ENCODE data around the gene IGF1R. TPM values are rescaled to one million over a fixed set of nuclear protein-coding genes. Genes with fewer than 3 reads are reported as not detected.

Gene IGF1R
- total RNA-seq, 1 experiment from 2014 or later, result 16.3 TPM

GRCh38 chr15:98785431-98785806 lies 137.1 kb downstream of the IGF1R start:
- Histone ChIP-seq H3K4me1 (ENCODE audit: control insufficient read depth in 1 of 2, insufficient read depth in 2 of 2, low read length in 2 of 2) (peaks cover 0 to 6% of the 10 kb centered on the region in 2 experiments; a peak in 1 of 4 replicates), H3K9me2 (ENCODE audit: insufficient read depth) (no peaks in the 10 kb centered on the region), H3K27me3 (ENCODE audit: insufficient read depth, low read length) (no peaks in the 10 kb centered on the region), H3K36me3 (ENCODE audit: control insufficient read depth in 1 of 2, insufficient read depth in 2 of 2, low read length in 2 of 2) (no peaks in the 10 kb centered on the region), H3K4me2 (ENCODE audit: low read length) (no peak overlapping the region), H3K9ac (ENCODE audit: low read length) (no peak overlapping the region), H3K4me3 (replicated peaks in 1 of 2; ENCODE audit: low read depth in 1 of 2, low read length in 2 of 2) (no peak overlapping the region), H3K79me2 (ENCODE audit: insufficient read depth, low read length) (no peaks in the 10 kb centered on the region), H3K9me3 (ENCODE audit: control insufficient read depth in 1 of 2, insufficient read depth in 1 of 2, low read depth in 1 of 2, low read length in 2 of 2) (no peaks in the 10 kb centered on the region), H3K27ac (ENCODE audit: low read depth, low read length) (no peak overlapping the region), H2AFZ (ENCODE audit: low read depth, low read length, poor library complexity, severe bottlenecking) (no peak overlapping the region), H4K20me1 (ENCODE audit: insufficient read depth) (no peaks in the 10 kb centered on the region)
- BruUV-seq (replicated peaks), result no TSS peak
- ChIA-PET POLR2A (no interaction called here), CTCF (no interaction called here), RAD21 (ENCODE audit: low non-redundant PET in 1 of 2, low total read pairs in 2 of 2, uncharacterized antibody in 2 of 2, unreplicated experiment in 2 of 2) (no interaction called here)
- TF ChIP-seq SRF (IDR thresholded peaks at IDR 0.05; ENCODE audit: low read depth) (no peak), ZNF274 (IDR thresholded peaks at IDR 0.05; ENCODE audit: low read depth, low read length) (no peak), FOSL1 (IDR thresholded peaks at IDR 0.05; ENCODE audit: low read depth) (no peak), SIN3A (IDR thresholded peaks at IDR 0.05; ENCODE audit: low read depth) (no peak), ELF1 (IDR thresholded peaks at IDR 0.05; ENCODE audit: borderline replicate concordance, low read depth) (no peak), YY1 (IDR thresholded peaks at IDR 0.05; ENCODE audit: extremely low read depth, insufficient replicate concordance, low read depth, low read length) (no peak)
- intact Hi-C loops (cut with micrococcal nuclease), result no loop called here
- DNase-seq (ENCODE audit: low read depth, low spot score) (no peak), ATAC-seq (no peak)

DNA sequence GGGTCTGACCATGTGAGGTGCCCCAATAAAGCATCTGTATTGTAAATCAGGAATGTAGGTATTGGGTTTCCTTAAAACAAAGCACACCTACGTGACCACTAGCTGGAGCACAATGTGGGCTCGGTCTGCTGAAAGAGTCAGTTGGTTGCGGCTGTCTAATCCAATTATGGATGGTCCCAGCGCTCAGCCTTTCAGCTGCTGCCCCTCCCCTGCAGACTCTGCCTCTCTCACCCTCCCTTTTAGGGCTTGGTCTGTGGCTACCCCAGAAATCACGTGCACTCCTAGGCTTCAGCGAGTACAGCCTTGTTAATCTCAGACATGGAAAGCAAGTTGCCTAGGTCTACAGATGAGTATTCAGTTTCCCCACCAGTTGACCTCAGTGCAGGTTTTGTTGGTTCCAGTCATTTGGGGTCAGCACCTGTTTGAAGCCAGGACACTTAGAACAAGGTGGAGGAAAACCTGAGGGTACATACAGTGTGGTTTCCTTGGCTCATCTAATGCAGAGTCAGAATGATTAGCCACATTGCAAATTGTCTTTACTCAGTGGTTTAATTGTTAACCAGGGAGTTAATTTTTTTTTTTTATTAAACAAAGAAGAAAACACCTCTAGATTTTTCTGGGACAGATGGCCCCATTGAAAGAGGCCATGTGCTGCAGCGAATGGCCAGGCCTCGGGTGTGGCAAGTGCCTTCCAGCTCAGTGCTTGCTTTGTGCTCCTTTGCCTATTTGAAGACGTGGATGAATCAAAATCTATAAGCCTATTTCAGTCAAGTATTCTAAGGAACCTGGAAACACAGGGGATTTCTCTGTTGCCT lies 137.7 kb downstream of the IGF1R start:
- peaks cover 0 to 6% of the 10 kb centered on the region in 2 experiments; a peak in 1 of 4 replicates for H3K4me1 ChIP-seq (ENCODE audit: control insufficient read depth in 1 of 2, insufficient read depth in 2 of 2, low read length in 2 of 2)
- no peaks in the 10 kb centered on the region for H4K20me1 ChIP-seq (ENCODE audit: insufficient read depth)
- H3K4me3 ChIP-seq (replicated peaks in 1 of 2; ENCODE audit: low read depth in 1 of 2, low read length in 2 of 2), result no peak overlapping the region
- RAD21 ChIA-PET (ENCODE audit: low non-redundant PET in 1 of 2, low total read pairs in 2 of 2, uncharacterized antibody in 2 of 2, unreplicated experiment in 2 of 2), result no interaction called here
- no peaks in the 10 kb centered on the region for H3K9me2 ChIP-seq (ENCODE audit: insufficient read depth)
- CTCF ChIA-PET, result no interaction called here
- no peaks in the 10 kb centered on the region for H3K79me2 ChIP-seq (ENCODE audit: insufficient read depth, low read length)
- H3K9me3 ChIP-seq (ENCODE audit: control insufficient read depth in 1 of 2, insufficient read depth in 1 of 2, low read depth in 1 of 2, low read length in 2 of 2), result no peaks in the 10 kb centered on the region
- no TSS peak for BruUV-seq (replicated peaks)
- no peak overlapping the region for H2AFZ ChIP-seq (ENCODE audit: low read depth, low read length, poor library complexity, severe bottlenecking)
- H3K4me2 ChIP-seq (ENCODE audit: low read length), result no peak overlapping the region
- H3K27me3 ChIP-seq (ENCODE audit: insufficient read depth, low read length), result no peaks in the 10 kb centered on the region
- H3K36me3 ChIP-seq (ENCODE audit: control insufficient read depth in 1 of 2, insufficient read depth in 2 of 2, low read length in 2 of 2), result no peaks in the 10 kb centered on the region
- no peak overlapping the region for H3K27ac ChIP-seq (ENCODE audit: low read depth, low read length)
- DNase-seq (ENCODE audit: low read depth, low spot score), result no peak
- ATAC-seq, result no peak
- POLR2A ChIA-PET, result no interaction called here
- H3K9ac ChIP-seq (ENCODE audit: low read length), result no peak overlapping the region
- intact Hi-C loops (cut with micrococcal nuclease), result no loop called here
- TF ChIP-seq ELF1 (IDR thresholded peaks at IDR 0.05; ENCODE audit: borderline replicate concordance, low read depth), result no peak
- TF ChIP-seq JUND (IDR thresholded peaks at IDR 0.05), result no peak
- TF ChIP-seq, protein P1, sequence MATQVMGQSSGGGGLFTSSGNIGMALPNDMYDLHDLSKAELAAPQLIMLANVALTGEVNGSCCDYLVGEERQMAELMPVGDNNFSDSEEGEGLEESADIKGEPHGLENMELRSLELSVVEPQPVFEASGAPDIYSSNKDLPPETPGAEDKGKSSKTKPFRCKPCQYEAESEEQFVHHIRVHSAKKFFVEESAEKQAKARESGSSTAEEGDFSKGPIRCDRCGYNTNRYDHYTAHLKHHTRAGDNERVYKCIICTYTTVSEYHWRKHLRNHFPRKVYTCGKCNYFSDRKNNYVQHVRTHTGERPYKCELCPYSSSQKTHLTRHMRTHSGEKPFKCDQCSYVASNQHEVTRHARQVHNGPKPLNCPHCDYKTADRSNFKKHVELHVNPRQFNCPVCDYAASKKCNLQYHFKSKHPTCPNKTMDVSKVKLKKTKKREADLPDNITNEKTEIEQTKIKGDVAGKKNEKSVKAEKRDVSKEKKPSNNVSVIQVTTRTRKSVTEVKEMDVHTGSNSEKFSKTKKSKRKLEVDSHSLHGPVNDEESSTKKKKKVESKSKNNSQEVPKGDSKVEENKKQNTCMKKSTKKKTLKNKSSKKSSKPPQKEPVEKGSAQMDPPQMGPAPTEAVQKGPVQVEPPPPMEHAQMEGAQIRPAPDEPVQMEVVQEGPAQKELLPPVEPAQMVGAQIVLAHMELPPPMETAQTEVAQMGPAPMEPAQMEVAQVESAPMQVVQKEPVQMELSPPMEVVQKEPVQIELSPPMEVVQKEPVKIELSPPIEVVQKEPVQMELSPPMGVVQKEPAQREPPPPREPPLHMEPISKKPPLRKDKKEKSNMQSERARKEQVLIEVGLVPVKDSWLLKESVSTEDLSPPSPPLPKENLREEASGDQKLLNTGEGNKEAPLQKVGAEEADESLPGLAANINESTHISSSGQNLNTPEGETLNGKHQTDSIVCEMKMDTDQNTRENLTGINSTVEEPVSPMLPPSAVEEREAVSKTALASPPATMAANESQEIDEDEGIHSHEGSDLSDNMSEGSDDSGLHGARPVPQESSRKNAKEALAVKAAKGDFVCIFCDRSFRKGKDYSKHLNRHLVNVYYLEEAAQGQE (IDR thresholded peaks at IDR 0.05; ENCODE audit: low read depth), result no peak
- no peak for TF ChIP-seq CTCF (IDR thresholded peaks at IDR 0.05 in 2 of 3, conservative IDR thresholded peaks at IDR 0.05 in 1 of 3; ENCODE audit: borderline replicate concordance in 1 of 3, insufficient read depth in 1 of 3, low read depth in 2 of 3, low read length in 2 of 3)
- TF ChIP-seq, protein P2, sequence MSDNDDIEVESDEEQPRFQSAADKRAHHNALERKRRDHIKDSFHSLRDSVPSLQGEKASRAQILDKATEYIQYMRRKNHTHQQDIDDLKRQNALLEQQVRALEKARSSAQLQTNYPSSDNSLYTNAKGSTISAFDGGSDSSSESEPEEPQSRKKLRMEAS (IDR thresholded peaks at IDR 0.05), result no peak
- no peak for TF ChIP-seq YY1 (IDR thresholded peaks at IDR 0.05; ENCODE audit: extremely low read depth, insufficient replicate concordance, low read depth, low read length)
- no peak for TF ChIP-seq FOSL1 (IDR thresholded peaks at IDR 0.05; ENCODE audit: low read depth)
- no peak for TF ChIP-seq ZNF274 (IDR thresholded peaks at IDR 0.05; ENCODE audit: low read depth, low read length)
